HFFc6 (cell line): ENCODE measurements around the gene CCDC182. TPM values are rescaled to one million over a fixed set of nuclear protein-coding genes. Genes with fewer than 3 reads are reported as not detected.

ENCODE experiments used
- DNase-seq: peaks from one replicate; pipeline ENCODE4 v3.0.0-alpha.2; 2018
- H3K27ac Mint-ChIP-seq: 2 replicates; pipeline ENCODE4 v1.8.0; 2020; ENCODE audit warnings: mild to moderate bottlenecking, mixed read lengths
- H3K27me3 Mint-ChIP-seq: 2 replicates; pipeline ENCODE4 v1.8.0; 2021; ENCODE audit warnings: mild to moderate bottlenecking, moderate library complexity, mixed read lengths; ENCODE audit not compliant: insufficient read depth
- H3K36me3 Mint-ChIP-seq: 2 replicates; pipeline ENCODE4 v1.8.0; 2021; ENCODE audit warnings: low read depth, mixed read lengths
- H3K4me1 Mint-ChIP-seq: 2 replicates; pipeline ENCODE4 v1.8.0; 2020; ENCODE audit warnings: low read depth, mixed read lengths
- H3K4me3 Mint-ChIP-seq: 2 replicates; pipeline ENCODE4 v1.8.0; 2020; ENCODE audit warnings: mild to moderate bottlenecking, moderate library complexity, mixed read lengths
- H3K9me3 Mint-ChIP-seq: 2 replicates; pipeline ENCODE4 v1.8.0; 2020; ENCODE audit warnings: mild to moderate bottlenecking, mixed read lengths
- total RNA-seq, 6 experiments: library from RNA; stranded (reverse); fragmentation: NEBNext Ultra II Directional; extraction: Animal tissue kit (Norgen Biotek cat#: 25700); gene quantifications; 2 replicates in 1 of 6; 3 replicates in 5 of 6; pipeline ENCODE4 v1.2.3, GENCODE V29; 2021
- TF ChIP-seq, protein P1 (sequence below): fragments of 200-600 bp; sonication (generic); IDR thresholded peaks from 2 replicates; pipeline ENCODE4 v1.5.0; 2021; ENCODE audit warnings: antibody characterized with exemption, mild to moderate bottlenecking

CCDC182 gene
- total RNA-seq, 6 experiments from 2014 or later: not detected

DNA sequence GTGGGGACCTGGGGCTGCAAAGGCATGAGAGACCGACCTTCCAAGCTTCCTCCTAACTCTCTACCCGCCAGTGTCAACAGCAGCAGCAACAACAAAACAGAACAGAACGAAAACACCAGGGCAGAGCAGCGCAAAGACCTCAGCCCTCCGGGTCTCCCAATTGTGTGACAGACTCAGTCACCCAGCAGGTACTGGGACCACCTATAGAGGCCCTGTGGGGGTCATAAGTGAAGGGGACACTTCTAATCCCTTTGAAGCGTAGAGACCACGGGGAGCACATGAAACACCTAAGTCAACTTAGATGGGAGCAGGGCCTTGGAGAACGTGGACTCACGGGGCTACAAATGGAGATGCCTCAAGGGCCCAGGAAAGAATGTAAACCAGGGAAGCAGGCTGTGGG, 12.6 kb upstream of the CCDC182 start:
- no peak for DNase-seq
- Mint-ChIP-seq H3K27me3 (peaks cover 42% of the 10 kb centered on the region), H3K4me1 (no peaks in the 10 kb centered on the region), H3K36me3 (no peaks in the 10 kb centered on the region), H3K4me3 (no peak overlapping the region), H3K9me3 (no peaks in the 10 kb centered on the region), H3K27ac (no peak overlapping the region)
- TF ChIP-seq, protein P1, sequence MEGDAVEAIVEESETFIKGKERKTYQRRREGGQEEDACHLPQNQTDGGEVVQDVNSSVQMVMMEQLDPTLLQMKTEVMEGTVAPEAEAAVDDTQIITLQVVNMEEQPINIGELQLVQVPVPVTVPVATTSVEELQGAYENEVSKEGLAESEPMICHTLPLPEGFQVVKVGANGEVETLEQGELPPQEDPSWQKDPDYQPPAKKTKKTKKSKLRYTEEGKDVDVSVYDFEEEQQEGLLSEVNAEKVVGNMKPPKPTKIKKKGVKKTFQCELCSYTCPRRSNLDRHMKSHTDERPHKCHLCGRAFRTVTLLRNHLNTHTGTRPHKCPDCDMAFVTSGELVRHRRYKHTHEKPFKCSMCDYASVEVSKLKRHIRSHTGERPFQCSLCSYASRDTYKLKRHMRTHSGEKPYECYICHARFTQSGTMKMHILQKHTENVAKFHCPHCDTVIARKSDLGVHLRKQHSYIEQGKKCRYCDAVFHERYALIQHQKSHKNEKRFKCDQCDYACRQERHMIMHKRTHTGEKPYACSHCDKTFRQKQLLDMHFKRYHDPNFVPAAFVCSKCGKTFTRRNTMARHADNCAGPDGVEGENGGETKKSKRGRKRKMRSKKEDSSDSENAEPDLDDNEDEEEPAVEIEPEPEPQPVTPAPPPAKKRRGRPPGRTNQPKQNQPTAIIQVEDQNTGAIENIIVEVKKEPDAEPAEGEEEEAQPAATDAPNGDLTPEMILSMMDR: no peak

- H3K27ac Mint-ChIP-seq: no peak overlapping the region
- TF ChIP-seq, protein P1: no peak
- no peaks in the 10 kb centered on the region for H3K36me3 Mint-ChIP-seq
- no peaks in the 10 kb centered on the region for H3K4me1 Mint-ChIP-seq
- H3K9me3 Mint-ChIP-seq: no peaks in the 10 kb centered on the region
- H3K27me3 Mint-ChIP-seq: peaks cover 35% of the 10 kb centered on the region
- DNase-seq: no peak
- no peak overlapping the region for H3K4me3 Mint-ChIP-seq
Measured at GRCh38 chr17:57756951-57757350, 11.9 kb upstream of the CCDC182 start.

GRCh38 chr17:57755480-57756070, 10.5 kb upstream of the CCDC182 start:
- H3K27ac Mint-ChIP-seq: no peak overlapping the region
- TF ChIP-seq, protein P1: no peak
- no peak for DNase-seq
- peaks cover 27% of the 10 kb centered on the region for H3K27me3 Mint-ChIP-seq
- H3K36me3 Mint-ChIP-seq: no peaks in the 10 kb centered on the region
- no peaks in the 10 kb centered on the region for H3K4me1 Mint-ChIP-seq
- H3K9me3 Mint-ChIP-seq: no peaks in the 10 kb centered on the region
- no peak overlapping the region for H3K4me3 Mint-ChIP-seq

GRCh38 chr17:57752031-57752905, 7.2 kb upstream of the CCDC182 start:
- Mint-ChIP-seq H3K4me3 (no peak overlapping the region), H3K9me3 (no peaks in the 10 kb centered on the region), H3K27ac (no peak overlapping the region), H3K36me3 (no peaks in the 10 kb centered on the region), H3K4me1 (no peaks in the 10 kb centered on the region), H3K27me3 (peaks cover 16% of the 10 kb centered on the region)
- TF ChIP-seq, protein P1: no peak
- no peak for DNase-seq

- H3K27me3 Mint-ChIP-seq: peaks cover 14% of the 10 kb centered on the region
- no peak overlapping the region for H3K27ac Mint-ChIP-seq
- TF ChIP-seq, protein P1: no peak
- no peak for DNase-seq
- H3K9me3 Mint-ChIP-seq: no peaks in the 10 kb centered on the region
- H3K4me3 Mint-ChIP-seq: no peak overlapping the region
- H3K4me1 Mint-ChIP-seq: no peaks in the 10 kb centered on the region
- no peaks in the 10 kb centered on the region for H3K36me3 Mint-ChIP-seq
Measured at GRCh38 chr17:57751348-57751971, 6.4 kb upstream of the CCDC182 start.
